Hepatocyte (in vitro differentiated cells): ENCODE measurements around the gene SMOC1.

ENCODE experiments used
- EZH2 ChIP-seq: fragments of 200-600 bp; sonication (generic); IDR thresholded peaks from 2 replicates; pipeline ENCODE4 v1.6.1; 2016; ENCODE audit warnings: antibody characterized with exemption, mild to moderate bottlenecking, borderline replicate concordance
- EZH2phosphoT487 ChIP-seq: fragments of 200-600 bp; sonication (generic); IDR thresholded peaks from one replicate; pipeline ENCODE4 v1.6.1; 2018; ENCODE audit warnings: antibody characterized with exemption, mild to moderate bottlenecking, low read depth, moderate library complexity; ENCODE audit not compliant: unreplicated experiment, severe bottlenecking
- TF ChIP-seq, protein P1 (sequence below): fragments of 200-600 bp; sonication (generic); IDR thresholded peaks from 2 replicates; pipeline ENCODE4 v1.5.1; 2016; ENCODE audit warnings: antibody characterized with exemption, mild to moderate bottlenecking; ENCODE audit not compliant: poor library complexity

DNA sequence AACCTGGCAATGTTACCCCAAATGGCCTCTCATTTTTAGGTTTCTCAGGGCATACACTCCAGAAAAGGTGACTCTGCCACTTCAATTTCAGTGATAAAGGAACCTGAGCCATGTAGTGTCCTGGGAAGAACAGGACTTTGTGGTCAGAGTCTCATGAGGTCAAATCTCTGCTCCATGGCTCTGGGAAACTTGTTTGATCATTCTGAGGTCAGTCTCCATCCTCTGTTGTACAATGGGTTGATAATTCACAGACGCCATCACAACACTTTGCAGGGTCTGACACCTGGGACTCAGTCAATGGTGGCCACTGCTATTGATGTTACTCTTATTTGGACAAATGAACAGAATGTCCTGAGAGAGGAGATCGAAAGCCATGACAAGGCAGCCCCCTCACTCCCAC, 31.1 kb upstream of the SMOC1 start:
- TF ChIP-seq, protein P1, sequence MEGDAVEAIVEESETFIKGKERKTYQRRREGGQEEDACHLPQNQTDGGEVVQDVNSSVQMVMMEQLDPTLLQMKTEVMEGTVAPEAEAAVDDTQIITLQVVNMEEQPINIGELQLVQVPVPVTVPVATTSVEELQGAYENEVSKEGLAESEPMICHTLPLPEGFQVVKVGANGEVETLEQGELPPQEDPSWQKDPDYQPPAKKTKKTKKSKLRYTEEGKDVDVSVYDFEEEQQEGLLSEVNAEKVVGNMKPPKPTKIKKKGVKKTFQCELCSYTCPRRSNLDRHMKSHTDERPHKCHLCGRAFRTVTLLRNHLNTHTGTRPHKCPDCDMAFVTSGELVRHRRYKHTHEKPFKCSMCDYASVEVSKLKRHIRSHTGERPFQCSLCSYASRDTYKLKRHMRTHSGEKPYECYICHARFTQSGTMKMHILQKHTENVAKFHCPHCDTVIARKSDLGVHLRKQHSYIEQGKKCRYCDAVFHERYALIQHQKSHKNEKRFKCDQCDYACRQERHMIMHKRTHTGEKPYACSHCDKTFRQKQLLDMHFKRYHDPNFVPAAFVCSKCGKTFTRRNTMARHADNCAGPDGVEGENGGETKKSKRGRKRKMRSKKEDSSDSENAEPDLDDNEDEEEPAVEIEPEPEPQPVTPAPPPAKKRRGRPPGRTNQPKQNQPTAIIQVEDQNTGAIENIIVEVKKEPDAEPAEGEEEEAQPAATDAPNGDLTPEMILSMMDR = no peak
- TF ChIP-seq EZH2 (no peak), EZH2phosphoT487 (no peak)
